Large intestine (tissue), 3 donors: ENCODE measurements around the gene DCLRE1B. TPM values are rescaled to one million over a fixed set of nuclear protein-coding genes. Genes with fewer than 3 reads are reported as not detected.
A peak's percentile ranks its signal among the peaks of the same experiment; 100 is the strongest.

Experiments
- DNase-seq, 2 donors: peaks; one replicate each; pipeline versions ENCODE4 v3.0.0 to v3.0.0-alpha.2; 2013
- H3K27ac ChIP-seq: one replicate; pipeline ENCODE4 v1.5.1; 2013; ENCODE audit warnings: low read length
- H3K27me3 ChIP-seq: 2 replicates; pipeline ENCODE4 v1.6.1; 2013; ENCODE audit warnings: low read length; ENCODE audit not compliant: control insufficient read depth, insufficient read depth
- H3K36me3 ChIP-seq: 2 replicates; pipeline ENCODE4 v1.6.1; 2013; ENCODE audit warnings: low read length; ENCODE audit not compliant: control insufficient read depth, insufficient read depth
- H3K4me1 ChIP-seq: one replicate; pipeline ENCODE4 v1.6.1; 2013; ENCODE audit warnings: low read length; ENCODE audit not compliant: control insufficient read depth, insufficient read depth
- H3K4me3 ChIP-seq: one replicate; pipeline ENCODE4 v1.5.1; 2013; ENCODE audit warnings: low read length
- H3K9me3 ChIP-seq: one replicate; pipeline ENCODE4 v1.6.1; 2013; ENCODE audit warnings: mild to moderate bottlenecking, low read depth, low read length, moderate library complexity; ENCODE audit not compliant: control insufficient read depth
- WGBS: methylation state at CpG from one replicate; pipeline ENCODE4 v1.1.5; 2013; ENCODE audit warnings: low lambda C conversion rate; ENCODE audit not compliant: insufficient coverage; 5-methylcytosine and 5-hydroxymethylcytosine counted together
- polyA plus RNA-seq: library from polyadenylated mRNA; unstranded; fragments of 120-200 nt; gene quantifications from one replicate; pipeline ENCODE4 v1.2.1, GENCODE V29; 2013

Gene DCLRE1B
- polyA plus RNA-seq, 1 donor = 6.5 TPM

DNA sequence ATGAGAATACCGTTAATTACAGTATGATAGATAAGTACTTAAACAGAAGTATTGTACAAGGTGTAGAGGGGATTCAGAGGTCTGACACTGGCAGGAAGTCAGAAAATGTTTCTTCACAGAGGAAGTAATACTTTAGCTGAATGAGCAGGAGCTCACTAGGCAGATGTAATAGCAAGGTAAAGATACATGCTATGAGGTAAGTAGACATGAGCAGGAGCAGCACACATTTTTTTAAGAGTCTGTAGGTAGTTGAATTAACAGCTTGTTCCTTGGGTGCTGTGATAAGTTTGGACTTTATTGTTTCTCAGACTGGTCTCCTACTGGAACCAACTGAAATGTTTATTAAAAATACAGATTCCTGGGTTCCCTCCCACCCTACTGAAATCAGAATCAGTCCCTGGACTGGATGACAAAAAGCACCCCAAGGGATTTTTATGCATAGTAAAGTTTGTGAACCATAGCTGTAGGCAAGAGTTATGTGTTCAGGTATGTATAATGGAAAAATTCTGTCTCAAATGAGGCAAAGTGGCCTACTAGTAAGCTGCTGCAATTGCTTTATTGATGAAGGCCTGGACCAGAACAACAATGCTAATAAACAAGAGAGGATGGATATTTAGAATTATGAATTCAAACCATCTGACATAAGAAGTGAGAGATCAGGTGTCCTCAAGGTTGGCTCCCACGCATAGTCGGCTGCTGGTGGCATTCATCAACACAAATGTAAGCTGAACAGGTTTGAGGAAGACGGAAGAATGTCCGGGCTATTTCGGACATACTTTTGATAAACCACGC, 1.4 kb upstream of the DCLRE1B start:
- H3K36me3 ChIP-seq = peaks cover 18% of the 10 kb centered on the region
- DNase-seq = peak in 1 of 2 donors; percentile 34
- no peaks in the 10 kb centered on the region for H3K27me3 ChIP-seq
- peak overlapping the region; percentile 89 for H3K27ac ChIP-seq
- H3K4me3 ChIP-seq = peak overlapping the region; percentile 82
- no peaks in the 10 kb centered on the region for H3K9me3 ChIP-seq
- peaks cover 34% of the 10 kb centered on the region for H3K4me1 ChIP-seq
- no CpG with 5 or more reads among the region's 7 CpGs for WGBS

DNA sequence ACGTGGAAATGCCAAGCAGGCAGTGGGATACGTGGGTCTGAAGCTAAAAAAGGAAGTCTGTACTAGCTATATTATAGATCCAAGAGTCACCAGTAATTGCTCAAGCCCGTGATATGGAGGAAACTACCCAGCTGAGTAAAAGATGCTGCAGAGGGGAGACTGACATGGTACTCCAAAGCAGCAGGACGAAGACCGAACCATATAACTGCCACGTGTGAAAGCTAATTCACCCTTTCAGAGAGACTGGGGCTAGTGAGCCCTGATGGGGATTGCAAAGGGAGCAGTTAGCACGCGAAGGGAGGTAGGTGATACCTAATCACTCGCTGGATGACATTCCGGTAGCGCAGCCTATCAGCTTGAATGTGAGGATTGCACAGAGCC, 843 bp upstream of the DCLRE1B start:
- H3K27ac ChIP-seq = peak overlapping the region; percentile 89
- peaks cover 34% of the 10 kb centered on the region for H3K4me1 ChIP-seq
- WGBS = no CpG with 5 or more reads among the region's 11 CpGs
- H3K9me3 ChIP-seq = no peaks in the 10 kb centered on the region
- peak overlapping the region; percentile 82 for H3K4me3 ChIP-seq
- DNase-seq = no peak
- H3K27me3 ChIP-seq = no peaks in the 10 kb centered on the region
- peaks cover 21% of the 10 kb centered on the region for H3K36me3 ChIP-seq

DNA sequence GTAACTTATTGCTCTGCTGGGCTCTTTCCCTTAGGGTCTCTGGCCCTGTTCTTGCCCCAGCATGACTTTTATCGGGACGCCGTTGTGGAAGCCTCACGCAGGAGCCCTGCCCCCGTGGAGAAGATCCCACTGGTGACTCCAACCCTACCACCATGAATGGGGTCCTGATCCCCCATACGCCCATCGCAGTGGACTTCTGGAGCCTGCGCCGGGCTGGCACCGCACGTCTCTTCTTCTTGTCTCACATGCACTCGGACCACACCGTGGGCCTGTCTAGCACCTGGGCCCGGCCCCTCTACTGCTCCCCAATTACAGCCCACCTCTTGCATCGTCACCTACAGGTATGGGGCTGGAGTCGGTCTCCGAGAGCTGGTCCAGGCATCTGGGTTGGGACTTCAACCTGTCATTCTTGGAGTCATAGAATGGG, 322 bp downstream of the DCLRE1B start:
- WGBS = no CpG with 5 or more reads among the region's 17 CpGs
- H3K4me3 ChIP-seq = peak overlapping the region; percentile 82
- H3K9me3 ChIP-seq = no peaks in the 10 kb centered on the region
- DNase-seq = no peak
- H3K27me3 ChIP-seq = no peaks in the 10 kb centered on the region
- peaks cover 16% of the 10 kb centered on the region for H3K36me3 ChIP-seq
- H3K4me1 ChIP-seq = peaks cover 27% of the 10 kb centered on the region
- H3K27ac ChIP-seq = peak overlapping the region; percentile 71

DNA sequence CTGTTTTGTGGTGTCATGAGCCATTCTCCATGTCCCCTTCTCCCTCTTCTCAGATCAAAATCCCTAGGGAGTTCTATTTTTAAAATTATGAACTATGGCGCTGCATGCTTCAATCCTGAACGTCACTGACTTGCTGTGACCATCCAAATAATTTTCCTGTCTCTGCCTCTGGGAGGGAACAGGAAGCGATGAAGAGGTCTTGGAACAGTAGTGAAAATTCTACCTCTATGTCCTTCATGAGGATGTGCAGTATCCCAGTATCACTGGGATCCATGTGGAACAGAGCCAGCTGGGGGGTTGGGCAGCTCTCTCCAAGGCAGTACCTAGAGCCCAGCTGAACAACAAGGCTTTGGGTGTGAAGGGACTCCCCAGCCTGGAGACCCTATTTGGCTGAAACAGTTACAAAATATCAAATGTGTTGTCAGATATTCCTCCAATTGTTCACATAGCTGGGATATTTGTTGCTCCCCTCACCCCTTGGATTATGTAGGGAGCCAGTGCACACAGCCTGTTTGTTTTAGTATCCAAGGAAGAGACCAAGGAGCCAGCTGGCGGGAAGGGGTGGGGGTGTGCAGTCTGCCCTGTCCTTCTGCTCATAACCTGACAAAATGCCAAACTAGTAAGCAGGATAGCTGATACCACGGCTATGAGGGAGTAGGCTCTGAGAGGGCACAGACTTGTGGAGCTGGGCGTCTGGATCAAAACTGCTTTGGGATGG, 7.6 kb downstream of the DCLRE1B start:
- Histone ChIP-seq H3K4me3 (no peak overlapping the region), H3K36me3 (peaks cover 26% of the 10 kb centered on the region), H3K9me3 (no peaks in the 10 kb centered on the region), H3K27me3 (no peaks in the 10 kb centered on the region), H3K4me1 (no peaks in the 10 kb centered on the region), H3K27ac (peak overlapping the region; percentile 49)
- DNase-seq = peak in 1 of 2 donors; percentile 46
- WGBS = 60% methylated on average over 1 of the region's 6 CpGs

DNA sequence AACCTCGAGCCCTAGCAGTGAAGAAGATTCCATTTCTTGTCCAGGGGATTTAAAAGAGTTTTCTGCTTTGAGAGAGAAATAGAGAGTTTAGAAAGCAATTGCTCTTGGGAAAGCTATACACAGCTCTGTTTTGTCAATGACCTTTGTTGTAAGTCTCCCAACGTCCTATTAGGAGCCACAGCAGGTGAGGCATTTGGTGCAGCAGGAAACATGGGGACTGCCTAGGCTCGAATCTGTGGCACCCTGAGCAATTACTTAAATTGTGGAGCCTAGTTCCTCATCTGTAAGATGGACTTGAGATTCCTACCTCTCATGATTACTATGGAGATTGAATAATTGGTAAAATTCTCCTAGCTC, 8.2 kb downstream of the DCLRE1B start:
- no peak overlapping the region for H3K4me3 ChIP-seq

DNA sequence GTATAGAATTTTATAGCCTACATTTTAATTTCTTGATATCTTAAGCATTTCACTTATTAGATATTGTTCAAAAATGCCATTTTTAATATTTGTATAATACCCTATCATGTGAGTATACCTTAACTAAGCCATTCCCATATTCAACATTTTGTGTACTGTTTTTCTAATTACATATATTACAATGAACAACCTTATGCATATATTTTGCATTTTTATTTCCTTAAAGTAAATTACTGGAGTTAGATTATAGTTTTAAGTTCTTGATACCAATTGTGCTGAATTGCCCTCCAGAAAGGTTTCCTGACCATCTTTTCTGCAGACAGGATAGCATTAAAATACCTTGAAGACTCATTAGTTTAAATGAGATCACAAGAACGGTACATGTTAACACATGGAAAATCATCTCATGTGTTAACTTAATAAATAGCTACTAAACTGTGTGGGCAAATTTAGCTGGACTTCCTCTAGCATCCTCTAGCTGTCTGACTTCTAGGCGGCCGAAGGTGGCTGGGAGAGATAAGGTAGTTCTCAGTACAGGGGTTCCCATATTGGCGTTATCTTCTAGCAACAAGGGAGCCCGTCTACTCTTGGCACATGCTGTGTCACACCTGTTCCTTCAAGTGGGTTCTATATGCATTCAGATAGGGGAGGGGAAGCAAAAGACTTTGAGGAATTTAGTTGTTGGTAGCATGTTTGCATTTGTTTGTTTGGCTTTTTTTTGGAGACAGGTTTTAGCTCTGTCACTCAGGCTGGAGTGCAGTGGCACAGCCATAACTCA, 8.9 kb downstream of the DCLRE1B start:
- Histone ChIP-seq H3K4me1 (no peaks in the 10 kb centered on the region), H3K36me3 (peaks cover 15% of the 10 kb centered on the region), H3K9me3 (no peaks in the 10 kb centered on the region), H3K27me3 (no peaks in the 10 kb centered on the region), H3K4me3 (no peak overlapping the region), H3K27ac (no peak overlapping the region)
- no peak for DNase-seq
- no CpG with 5 or more reads among the region's 5 CpGs for WGBS

More for the DNA sequence above, 8.2 kb downstream of the DCLRE1B start:
- no peak for DNase-seq
- no peaks in the 10 kb centered on the region for H3K4me1 ChIP-seq
- H3K27ac ChIP-seq = peak overlapping the region; percentile 49
- no peaks in the 10 kb centered on the region for H3K27me3 ChIP-seq
- WGBS = no CpG with 5 or more reads among the region's 3 CpGs
- no peaks in the 10 kb centered on the region for H3K9me3 ChIP-seq
- H3K36me3 ChIP-seq = peaks cover 21% of the 10 kb centered on the region

DNA sequence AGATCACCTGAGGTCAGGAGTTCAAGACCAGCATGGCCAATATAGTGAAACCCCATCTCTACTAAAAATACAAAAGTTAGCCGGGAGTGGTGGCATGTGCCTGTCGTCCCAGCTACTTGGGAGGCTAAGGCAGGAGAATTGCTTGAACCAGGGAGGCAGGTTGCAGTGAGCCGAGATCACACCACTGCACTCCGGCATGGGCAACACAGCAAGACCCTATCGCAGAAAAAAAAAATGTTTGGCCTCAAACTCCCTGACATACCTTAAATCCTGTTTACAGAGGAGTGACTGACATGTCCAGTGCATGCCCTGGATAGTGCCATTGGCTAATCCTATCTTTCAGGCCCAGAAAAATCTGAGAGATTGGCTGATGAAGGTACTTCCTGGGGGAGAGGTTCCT, 11.8 kb downstream of the DCLRE1B start:
- no peak for DNase-seq
- no CpG with 5 or more reads among the region's 5 CpGs for WGBS
- no peaks in the 10 kb centered on the region for H3K27me3 ChIP-seq

DNA sequence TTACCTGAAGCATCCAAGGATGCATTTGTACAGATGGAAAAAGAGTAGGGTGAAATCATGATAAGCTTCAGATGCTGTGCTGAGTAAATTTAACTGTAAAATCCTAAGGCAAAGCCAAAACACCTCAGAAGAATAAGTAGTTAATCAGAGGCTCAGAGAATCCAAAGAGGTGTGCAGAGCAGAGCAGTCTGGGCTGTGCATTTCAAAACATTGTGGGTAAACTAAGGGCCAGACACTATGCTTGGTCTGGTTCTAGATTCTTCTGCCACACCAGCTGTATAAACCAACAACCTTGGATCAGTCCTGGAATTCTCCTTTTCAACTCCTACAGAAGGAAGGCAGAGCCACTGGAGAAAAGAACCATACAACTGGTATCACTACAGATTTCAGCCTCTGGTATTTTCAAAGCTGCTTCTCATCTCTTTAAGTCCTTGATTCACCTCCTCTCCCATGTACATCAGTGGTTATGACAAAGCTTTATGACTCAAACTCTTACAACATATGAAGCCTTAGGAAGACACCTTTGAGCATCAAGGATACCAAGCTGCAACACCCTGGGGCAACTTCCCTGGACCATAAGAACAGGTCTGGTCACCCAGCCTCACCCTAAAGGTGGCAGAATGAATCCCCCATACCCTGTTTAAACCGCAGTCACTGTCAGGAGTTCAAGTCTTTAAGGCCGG, 12.4 kb downstream of the DCLRE1B start:
- Histone ChIP-seq H3K27ac (no peak overlapping the region), H3K4me1 (no peaks in the 10 kb centered on the region), H3K9me3 (no peaks in the 10 kb centered on the region), H3K36me3 (no peaks in the 10 kb centered on the region), H3K4me3 (no peak overlapping the region), H3K27me3 (no peaks in the 10 kb centered on the region)
- DNase-seq = no peak
- no CpG with 5 or more reads among the region's 2 CpGs for whole genome bisulfite sequencing

More for the DNA sequence above, 11.8 kb downstream of the DCLRE1B start:
- Histone ChIP-seq H3K4me3 (no peak overlapping the region), H3K36me3 (peaks cover under 1% of the 10 kb centered on the region), H3K4me1 (no peaks in the 10 kb centered on the region), H3K9me3 (no peaks in the 10 kb centered on the region), H3K27ac (no peak overlapping the region)

DNA sequence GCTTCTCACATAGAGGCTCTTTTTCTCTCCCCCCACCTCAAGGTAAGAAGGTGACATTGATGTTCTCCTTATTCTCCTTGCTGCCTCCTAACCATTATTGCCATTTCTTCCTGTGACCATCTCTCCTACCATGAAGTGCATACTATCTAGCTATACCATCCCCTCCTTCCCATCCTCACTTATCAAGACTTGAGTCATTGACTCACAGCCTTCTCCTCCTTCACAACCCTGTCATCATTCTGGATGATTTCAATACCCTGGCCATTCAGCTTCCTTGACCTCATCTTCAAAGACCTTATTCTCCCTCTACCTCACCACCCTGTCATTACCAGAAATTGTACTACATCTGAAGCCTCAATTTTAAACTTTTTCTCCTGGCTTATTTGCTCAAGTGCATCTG, 13.1 kb downstream of the DCLRE1B start:
- Histone ChIP-seq H3K27me3 (no peaks in the 10 kb centered on the region), H3K4me3 (no peak overlapping the region), H3K27ac (no peak overlapping the region), H3K4me1 (no peaks in the 10 kb centered on the region), H3K36me3 (no peaks in the 10 kb centered on the region), H3K9me3 (no peaks in the 10 kb centered on the region)
- DNase-seq = no peak

DNA sequence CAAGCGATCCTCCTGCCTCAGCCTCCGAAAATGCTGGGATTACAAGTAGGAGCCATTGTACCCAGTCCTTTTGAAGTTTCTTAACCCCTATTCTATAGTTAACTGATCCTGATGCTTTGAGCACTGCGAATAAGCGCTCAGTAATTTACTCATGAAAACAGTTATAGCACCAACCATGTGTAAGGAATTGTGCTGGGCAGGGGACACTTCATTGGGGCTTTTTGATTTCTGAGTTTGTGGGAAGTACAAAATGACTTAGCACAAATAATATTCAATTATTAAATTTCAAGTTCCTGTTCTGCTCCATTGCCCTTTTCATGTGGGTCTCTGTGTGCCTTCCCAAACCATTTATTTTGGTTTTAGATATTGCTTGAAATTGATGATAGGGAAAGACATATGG, 17.8 kb downstream of the DCLRE1B start:
- no peaks in the 10 kb centered on the region for H3K9me3 ChIP-seq
- H3K4me3 ChIP-seq = no peak overlapping the region
- WGBS = 100% methylated on average over 1 of the region's 4 CpGs
- no peaks in the 10 kb centered on the region for H3K27me3 ChIP-seq
- DNase-seq = no peak
- no peak overlapping the region for H3K27ac ChIP-seq
- H3K36me3 ChIP-seq = no peaks in the 10 kb centered on the region
- no peaks in the 10 kb centered on the region for H3K4me1 ChIP-seq
